Astrocyte (in vitro differentiated cells and primary cell): Measurements from ENCODE around the gene SLC25A28.

Source experiments
- CTCF ChIP-seq: IDR thresholded peaks from 2 replicates; pipeline ENCODE4 v1.5.1; 2011; ENCODE audit warnings: low read depth, mild to moderate bottlenecking, inconsistent platforms, low read length, moderate library complexity; ENCODE audit not compliant: insufficient read depth
- EZH2 ChIP-seq: IDR thresholded peaks from 2 replicates; pipeline ENCODE4 v1.6.1; 2012; ENCODE audit warnings: mild to moderate bottlenecking, low read length, inconsistent platforms; ENCODE audit not compliant: insufficient read depth

- no peak for TF ChIP-seq CTCF
- no peak for TF ChIP-seq EZH2
These were observed 25.0 kb downstream of the SLC25A28 start for GRCh38 chr10:99595236-99595635.
